MM.1S (cell line): ENCODE results near the gene SPAG17.

Experiments
- DNase-seq: peaks from one replicate; pipeline ENCODE4 v3.0.0-alpha.2; 2015
- H2AFZ ChIP-seq: fragments of 300-600 bp; sonication (generic); 2 replicates; pipeline ENCODE4 v1.6.0; 2016; ENCODE audit warnings: antibody characterized with exemption, low read length
- H3F3A ChIP-seq: fragments of 300-600 bp; sonication (generic); 2 replicates; pipeline ENCODE4 v1.6.1; 2016; ENCODE audit warnings: mild to moderate bottlenecking, antibody characterized with exemption, low read length, moderate library complexity, mixed read lengths; ENCODE audit not compliant: insufficient read depth
- H3K27ac ChIP-seq: fragments of 300-600 bp; sonication (generic); 2 replicates; pipeline ENCODE4 v1.5.1; 2016; ENCODE audit warnings: mild to moderate bottlenecking, low read length
- H3K27me3 ChIP-seq: fragments of 300-600 bp; sonication (generic); replicated peaks from 2 replicates; pipeline ENCODE4 v1.6.0; 2016; ENCODE audit warnings: low read length; ENCODE audit not compliant: insufficient read depth
- H3K36me3 ChIP-seq: fragments of 300-600 bp; sonication (generic); replicated peaks from 2 replicates; pipeline ENCODE4 v1.6.1; 2016; ENCODE audit warnings: mild to moderate bottlenecking, low read length, mixed read lengths; ENCODE audit not compliant: insufficient read depth
- H3K4me1 ChIP-seq: fragments of 300-600 bp; sonication (generic); 2 replicates; pipeline ENCODE4 v1.6.1; 2016; ENCODE audit warnings: low read length, mixed read lengths
- H3K4me2 ChIP-seq: fragments of 300-600 bp; sonication (generic); 2 replicates; pipeline ENCODE4 v1.6.0; 2016; ENCODE audit warnings: low read depth, low read length
- H3K4me3 ChIP-seq: fragments of 300-600 bp; sonication (generic); 2 replicates; pipeline ENCODE4 v1.5.1; 2016; ENCODE audit warnings: low read length, mixed read lengths
- H3K79me2 ChIP-seq: fragments of 300-600 bp; sonication (generic); 2 replicates; pipeline ENCODE4 v1.6.1; 2016; ENCODE audit warnings: mixed run types, low read length, mixed read lengths
- H3K9ac ChIP-seq: fragments of 300-600 bp; sonication (generic); 2 replicates; pipeline ENCODE4 v1.6.1; 2016; ENCODE audit warnings: low read length, mixed read lengths
- H3K9me2 ChIP-seq: fragments of 300-600 bp; sonication (generic); replicated peaks from 2 replicates; pipeline ENCODE4 v1.6.1; 2016; ENCODE audit warnings: mild to moderate bottlenecking, low read length, mixed read lengths; ENCODE audit not compliant: insufficient read depth
- H3K9me3 ChIP-seq: fragments of 300-600 bp; sonication (generic); replicated peaks from 2 replicates; pipeline ENCODE4 v1.6.1; 2016; ENCODE audit warnings: mild to moderate bottlenecking, low read length, mixed read lengths; ENCODE audit not compliant: insufficient read depth
- H4K20me1 ChIP-seq: fragments of 300-600 bp; sonication (generic); 2 replicates; pipeline ENCODE4 v1.6.1; 2016; ENCODE audit warnings: mild to moderate bottlenecking, low read length, moderate library complexity, mixed read lengths; ENCODE audit not compliant: insufficient read depth
- CTCF ChIP-seq: fragments of 300-600 bp; sonication (generic); IDR thresholded peaks from 2 replicates; pipeline ENCODE4 v1.5.1; 2016; ENCODE audit warnings: antibody characterized with exemption, low read length, mixed read lengths
- EZH2 ChIP-seq: fragments of 300-600 bp; sonication (generic); optimal IDR thresholded peaks from 2 replicates; pipeline ENCODE3; 2017; ENCODE audit warnings: low read depth, mild to moderate bottlenecking, antibody characterized with exemption, low read length, mixed read lengths
- EZH2phosphoT487 ChIP-seq: fragments of 300-600 bp; sonication (generic); IDR thresholded peaks from 2 replicates; pipeline ENCODE4 v1.6.1; 2018; ENCODE audit warnings: antibody characterized with exemption, low read length

The SPAG17 gene

GRCh38 chr1:118123116-118123839 lies 61.8 kb downstream of the SPAG17 start:
- Histone ChIP-seq H3K4me2 (no peak overlapping the region), H3K9me2 (no peaks in the 10 kb centered on the region), H2AFZ (no peak overlapping the region), H3F3A (no peaks in the 10 kb centered on the region), H3K79me2 (no peaks in the 10 kb centered on the region), H3K9ac (no peak overlapping the region), H3K27ac (no peak overlapping the region), H3K9me3 (no peaks in the 10 kb centered on the region), H3K36me3 (no peaks in the 10 kb centered on the region), H3K27me3 (no peaks in the 10 kb centered on the region), H4K20me1 (no peaks in the 10 kb centered on the region), H3K4me3 (no peak overlapping the region), H3K4me1 (no peaks in the 10 kb centered on the region)
- no peak for DNase-seq
- TF ChIP-seq EZH2phosphoT487: no peak
- no peak for TF ChIP-seq EZH2
- no peak for TF ChIP-seq CTCF

- H3K9me3 ChIP-seq: no peaks in the 10 kb centered on the region
- TF ChIP-seq EZH2 (no peak), EZH2phosphoT487 (no peak), CTCF (no peak)
- no peaks in the 10 kb centered on the region for H3K27me3 ChIP-seq
- H3K4me1 ChIP-seq: no peaks in the 10 kb centered on the region
- H3K4me3 ChIP-seq: no peak overlapping the region
- no peaks in the 10 kb centered on the region for H4K20me1 ChIP-seq
- H3F3A ChIP-seq: no peaks in the 10 kb centered on the region
- no peaks in the 10 kb centered on the region for H3K79me2 ChIP-seq
- H3K9ac ChIP-seq: no peak overlapping the region
- H3K27ac ChIP-seq: no peak overlapping the region
- no peaks in the 10 kb centered on the region for H3K36me3 ChIP-seq
- H2AFZ ChIP-seq: no peak overlapping the region
- H3K9me2 ChIP-seq: no peaks in the 10 kb centered on the region
- DNase-seq: no peak
- no peak overlapping the region for H3K4me2 ChIP-seq
These were observed 62.6 kb downstream of the SPAG17 start for GRCh38 chr1:118122234-118123004.

- Histone ChIP-seq H2AFZ (no peak overlapping the region), H3K4me3 (no peak overlapping the region), H3F3A (no peaks in the 10 kb centered on the region), H3K27ac (no peak overlapping the region), H3K36me3 (no peaks in the 10 kb centered on the region), H3K79me2 (no peaks in the 10 kb centered on the region), H3K9me2 (no peaks in the 10 kb centered on the region), H4K20me1 (no peaks in the 10 kb centered on the region), H3K9me3 (no peaks in the 10 kb centered on the region), H3K4me1 (no peaks in the 10 kb centered on the region), H3K9ac (no peak overlapping the region), H3K27me3 (no peaks in the 10 kb centered on the region), H3K4me2 (no peak overlapping the region)
- no peak for DNase-seq
- TF ChIP-seq EZH2phosphoT487 (no peak), CTCF (no peak), EZH2 (no peak)
These were observed 66.1 kb downstream of the SPAG17 start for GRCh38 chr1:118118873-118119463.
